GM21786 (cell line): ENCODE data around the gene TMEM181.
"Not testable (repeated sequence)": the region's sequence is repeated elsewhere in the genome, so short reads cannot be mapped to it uniquely, and the experiment has no call there.

ENCODE experiments used
- ATAC-seq: cut with Tn5 transposase; IDR thresholded peaks from one replicate; pipeline ENCODE4 v1.9.1; 2021; ENCODE audit not compliant: unreplicated experiment

TMEM181 gene, protein sequence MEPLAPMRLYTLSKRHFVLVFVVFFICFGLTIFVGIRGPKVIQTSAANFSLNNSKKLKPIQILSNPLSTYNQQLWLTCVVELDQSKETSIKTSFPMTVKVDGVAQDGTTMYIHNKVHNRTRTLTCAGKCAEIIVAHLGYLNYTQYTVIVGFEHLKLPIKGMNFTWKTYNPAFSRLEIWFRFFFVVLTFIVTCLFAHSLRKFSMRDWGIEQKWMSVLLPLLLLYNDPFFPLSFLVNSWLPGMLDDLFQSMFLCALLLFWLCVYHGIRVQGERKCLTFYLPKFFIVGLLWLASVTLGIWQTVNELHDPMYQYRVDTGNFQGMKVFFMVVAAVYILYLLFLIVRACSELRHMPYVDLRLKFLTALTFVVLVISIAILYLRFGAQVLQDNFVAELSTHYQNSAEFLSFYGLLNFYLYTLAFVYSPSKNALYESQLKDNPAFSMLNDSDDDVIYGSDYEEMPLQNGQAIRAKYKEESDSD

DNA sequence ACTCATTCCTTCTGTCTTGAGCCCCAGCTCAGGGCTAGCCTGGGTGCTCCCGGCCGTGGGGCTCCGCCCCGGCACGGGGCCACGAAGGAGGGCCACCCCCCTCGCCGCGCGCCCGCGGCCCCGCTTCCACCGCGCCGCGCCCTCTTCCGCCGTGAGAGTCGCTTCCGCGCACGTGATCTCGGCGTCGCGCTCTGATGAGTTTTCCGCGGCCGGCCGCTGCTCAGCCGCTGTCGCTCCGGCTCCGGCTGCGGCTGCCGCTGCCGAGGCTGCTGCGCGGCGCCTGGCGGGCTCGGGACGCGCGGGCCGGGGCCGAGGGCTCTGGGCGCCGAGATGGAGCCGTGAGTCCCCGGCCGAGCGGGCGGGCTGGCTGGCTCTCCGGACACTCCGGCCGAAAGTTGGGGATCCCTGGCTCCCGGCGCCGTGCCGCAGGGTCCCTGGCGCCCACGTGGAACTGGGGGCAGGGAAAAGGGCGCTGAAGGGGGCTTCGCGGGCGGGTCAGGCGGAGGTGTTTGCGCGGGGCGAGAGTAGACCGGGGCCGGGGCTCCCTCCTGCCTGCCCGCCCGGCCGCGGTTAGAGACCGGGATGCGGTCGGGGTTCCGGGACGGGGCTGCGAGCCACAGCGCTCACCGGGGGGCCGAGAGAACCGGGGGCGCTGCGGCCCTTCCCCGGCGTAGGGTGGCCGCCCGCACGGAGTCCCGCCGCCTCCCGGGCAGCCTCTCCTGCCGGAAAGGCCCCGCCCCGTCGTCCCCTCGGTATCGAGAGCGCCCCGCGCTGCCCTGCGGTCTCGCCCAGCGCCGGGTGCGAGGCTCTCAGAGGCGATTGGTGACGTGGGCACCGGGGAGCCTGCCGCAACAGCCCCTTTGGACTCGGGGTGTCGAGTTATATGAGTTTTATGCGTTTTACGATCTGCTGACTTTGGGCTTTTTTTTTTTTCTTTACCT is at the start of gene TMEM181:
Gene TMEM181 (plus strand): TSS at position 197 of the 941 bp plus-strand sequence. CDS start 134 bp downstream, at position 331.
- ATAC-seq = peak; percentile 89

DNA sequence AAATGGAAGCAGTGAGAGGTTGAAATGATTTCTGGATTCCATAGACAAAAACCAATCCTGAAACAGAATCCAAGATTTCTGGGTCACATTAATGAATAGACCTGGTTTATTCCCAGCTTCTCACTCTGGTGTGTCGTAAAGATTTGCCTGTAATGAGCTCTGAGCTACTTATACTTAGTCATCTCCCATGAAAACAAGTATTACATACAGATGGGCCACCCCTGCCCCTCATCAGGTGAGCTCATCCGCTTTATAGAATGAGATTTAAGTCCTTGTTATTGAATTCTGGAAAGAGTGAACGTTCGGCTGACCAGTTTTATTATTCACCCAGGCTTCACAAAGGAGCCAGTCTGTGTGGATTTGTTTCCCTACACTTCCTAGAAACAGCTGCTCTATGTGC is 47.1 kb upstream of the TMEM181 start:
- ATAC-seq = no peak

DNA sequence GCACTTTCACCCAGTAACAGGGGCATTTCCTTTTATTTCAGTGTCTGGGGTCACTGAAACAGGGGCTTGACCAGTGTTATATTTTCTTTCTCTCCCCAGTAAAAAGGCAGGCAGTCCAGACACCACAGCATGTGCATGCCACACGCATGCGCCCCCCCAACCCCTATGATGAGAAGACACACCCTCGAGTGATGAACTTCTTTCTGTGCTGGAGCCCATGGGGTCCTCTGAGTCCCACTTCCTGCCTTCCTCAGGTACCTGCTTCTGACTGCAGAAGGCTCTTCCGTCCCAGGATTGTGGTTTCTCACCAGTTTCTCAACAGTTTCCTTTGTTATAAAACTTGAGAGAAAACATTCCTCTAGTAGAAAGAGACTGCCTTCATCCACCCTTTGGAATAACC is 45.7 kb upstream of the TMEM181 start:
- ATAC-seq = no peak

DNA sequence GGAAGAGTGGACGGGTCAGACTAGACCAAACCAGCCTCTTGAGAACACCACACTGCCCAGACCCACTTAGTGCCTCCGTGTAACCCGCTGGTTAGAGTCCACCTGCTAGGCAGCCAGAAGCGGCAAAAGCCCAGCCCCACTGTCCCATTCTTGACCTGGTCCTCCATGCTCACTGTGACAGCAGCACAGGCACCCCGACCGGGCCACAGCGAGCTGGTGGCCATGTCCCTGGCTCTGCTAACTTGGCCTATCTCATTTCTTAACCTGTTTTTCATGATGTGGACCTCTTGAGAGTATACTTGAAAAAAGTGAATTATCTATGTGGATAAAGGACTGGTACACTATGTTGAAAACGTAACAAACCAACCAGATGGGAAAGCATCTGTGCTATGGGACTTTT is 44.9 kb upstream of the TMEM181 start:
- ATAC-seq = no peak

DNA sequence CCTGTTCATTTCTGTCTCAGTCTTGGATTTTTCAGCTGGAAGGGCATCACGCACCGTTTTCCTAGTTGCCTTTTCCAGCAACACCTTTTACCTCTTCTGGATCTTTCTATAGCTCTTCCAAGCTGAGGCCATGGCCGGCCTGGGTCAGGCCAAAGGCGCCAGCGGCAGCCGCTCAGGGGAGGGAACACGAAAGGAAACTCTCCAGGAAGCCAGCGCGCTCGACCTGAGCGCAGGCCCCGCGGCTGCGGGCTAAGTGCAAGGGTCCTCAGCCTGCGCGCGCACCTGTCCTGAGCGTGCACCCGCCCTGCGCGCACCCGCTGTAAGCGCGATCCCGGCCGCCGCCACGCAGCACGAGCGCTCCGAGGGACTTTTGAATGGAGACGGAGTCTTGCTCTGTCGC is 43.8 kb upstream of the TMEM181 start:
- ATAC-seq = no peak

DNA sequence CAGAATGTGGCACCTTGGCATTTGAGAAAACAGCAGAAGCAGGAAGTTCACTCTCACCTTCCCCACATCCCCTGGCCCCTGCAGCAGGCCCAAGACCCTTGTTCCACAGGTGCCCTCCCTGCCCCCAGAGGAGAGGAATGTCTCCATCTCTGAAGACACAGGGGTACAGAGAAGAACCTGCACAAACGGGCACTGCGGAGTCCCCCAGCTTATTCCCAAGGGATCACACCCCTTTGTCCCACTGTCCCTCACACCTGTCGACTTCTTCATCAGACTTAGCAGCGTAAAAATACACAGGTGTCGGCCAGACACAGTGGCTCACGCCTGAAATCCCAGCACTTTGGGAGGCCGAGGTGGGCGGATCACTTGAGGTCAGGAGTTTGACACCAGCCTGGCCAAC is 42.9 kb upstream of the TMEM181 start:
- no peak for ATAC-seq

DNA sequence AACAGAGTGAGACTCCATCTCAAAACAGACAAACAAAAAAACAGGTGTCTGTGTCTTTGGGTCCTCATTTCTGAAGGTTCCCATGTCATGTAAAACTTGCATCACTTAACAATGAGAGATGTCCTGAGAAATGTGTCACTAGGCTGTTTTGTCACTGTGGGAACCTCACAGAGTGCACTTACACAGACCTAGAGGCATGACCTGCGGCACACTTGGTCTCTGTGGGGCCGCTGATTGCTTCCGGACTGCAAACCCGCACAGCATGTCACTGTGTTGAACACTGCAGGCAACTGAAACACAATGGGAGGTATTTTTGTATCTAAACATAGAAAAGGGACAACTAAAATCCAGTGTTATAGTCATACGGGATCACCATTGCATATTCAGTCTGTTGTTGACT is 42.3 kb upstream of the TMEM181 start:
- ATAC-seq = peak; percentile 58

DNA sequence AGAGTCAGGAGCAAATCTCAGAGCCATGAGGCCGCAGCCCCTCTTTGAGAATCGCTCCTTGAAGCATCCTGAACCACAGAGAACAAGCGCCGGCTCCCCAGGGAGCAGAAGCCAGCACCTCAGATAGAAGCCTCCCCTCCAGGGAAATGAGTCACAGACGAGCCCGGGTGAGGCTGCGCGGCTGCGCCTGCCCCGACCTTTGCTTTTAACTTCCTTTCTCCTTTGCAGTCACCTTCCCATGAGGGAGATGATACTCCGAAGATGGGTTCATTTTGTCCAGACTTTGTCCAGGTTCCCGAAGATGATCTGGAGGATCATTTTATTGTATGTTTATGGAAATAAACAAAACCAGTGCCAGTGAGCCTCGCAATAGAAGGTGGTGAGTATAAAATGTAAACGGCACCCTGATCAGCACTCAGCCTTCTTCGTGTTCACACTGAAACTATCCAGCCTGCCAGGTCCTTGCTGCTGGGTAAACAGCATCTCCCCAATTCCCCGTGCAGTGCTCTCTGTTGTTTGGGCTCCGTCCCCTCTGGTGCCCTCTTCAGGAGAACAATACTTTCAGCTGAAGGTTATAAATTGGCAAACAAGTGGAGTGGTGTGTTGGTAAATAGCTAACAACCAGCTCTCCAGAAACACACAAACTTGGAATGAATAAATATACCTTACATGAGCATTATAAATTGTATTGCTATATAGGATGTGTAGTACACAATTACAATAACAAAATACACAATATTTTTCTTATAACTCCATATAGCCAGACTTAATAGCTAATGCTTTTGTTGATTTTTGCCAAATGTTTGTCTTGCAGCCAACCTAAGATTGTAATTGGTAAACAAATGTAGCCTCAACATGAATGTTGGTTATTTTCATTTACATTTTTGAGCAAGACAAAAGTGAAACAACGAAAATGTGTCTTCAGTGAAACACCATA is 41.4 kb upstream of the TMEM181 start:
- ATAC-seq = peak; percentile 68

DNA sequence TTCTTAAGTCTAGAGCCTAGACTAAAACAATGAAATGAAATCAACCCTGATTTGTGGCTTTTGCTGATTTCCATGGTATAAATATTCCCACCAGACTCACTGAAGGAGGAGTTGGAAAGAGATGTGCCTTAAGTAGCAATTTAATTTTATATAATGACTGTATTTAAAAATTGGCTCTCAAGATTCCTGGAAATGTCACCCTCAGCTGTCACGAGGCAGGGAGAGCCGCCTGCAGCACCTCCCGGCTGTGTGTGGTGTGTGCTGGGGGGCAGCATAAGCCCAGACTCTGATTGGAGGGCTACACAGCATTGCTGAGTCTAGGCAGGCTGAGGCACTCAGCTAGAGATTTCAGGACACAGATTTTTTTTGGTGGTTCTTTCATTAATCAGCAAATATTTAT is 40.6 kb upstream of the TMEM181 start:
- ATAC-seq = no peak

DNA sequence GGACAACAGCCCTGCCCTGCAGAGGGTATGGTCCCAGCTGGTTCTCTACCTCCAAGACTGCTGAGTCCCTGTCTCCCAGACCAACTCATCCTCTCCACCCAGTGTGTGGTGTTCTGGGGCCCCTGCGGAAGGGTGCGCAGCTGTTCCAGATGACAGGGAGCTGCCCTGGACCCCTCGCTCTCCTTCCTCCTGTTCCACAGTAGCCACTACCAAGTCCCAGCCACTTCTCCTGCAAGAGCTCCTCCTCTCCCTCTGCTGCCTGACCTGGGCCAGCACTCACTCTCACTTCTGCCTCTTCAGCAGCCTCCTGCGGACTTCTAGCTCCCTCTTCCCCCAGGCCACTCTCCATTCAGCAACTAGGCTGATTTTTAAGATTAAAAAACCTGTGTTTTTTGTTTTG is 40.1 kb upstream of the TMEM181 start:
- no peak for ATAC-seq

DNA sequence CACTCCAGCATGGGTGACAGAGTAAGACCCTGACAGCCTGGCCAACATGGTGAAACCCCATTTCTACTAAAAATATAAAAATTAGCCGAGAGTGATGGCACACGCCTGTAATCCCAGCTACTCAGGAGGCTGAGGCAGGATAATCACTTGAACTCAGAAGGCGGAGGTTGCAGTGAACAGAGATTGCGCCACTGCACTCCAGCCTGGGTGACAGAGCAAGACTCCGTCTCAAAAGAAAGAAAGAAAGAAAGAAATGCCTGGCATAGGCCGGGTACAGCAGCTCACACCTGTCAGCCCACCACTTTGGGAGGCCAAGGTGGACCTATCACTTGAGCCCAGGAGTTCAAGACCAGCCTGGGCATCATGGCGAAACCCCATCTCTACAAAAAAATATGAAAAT is 38.9 kb upstream of the TMEM181 start:
- ATAC-seq = not testable (repeated sequence)

DNA sequence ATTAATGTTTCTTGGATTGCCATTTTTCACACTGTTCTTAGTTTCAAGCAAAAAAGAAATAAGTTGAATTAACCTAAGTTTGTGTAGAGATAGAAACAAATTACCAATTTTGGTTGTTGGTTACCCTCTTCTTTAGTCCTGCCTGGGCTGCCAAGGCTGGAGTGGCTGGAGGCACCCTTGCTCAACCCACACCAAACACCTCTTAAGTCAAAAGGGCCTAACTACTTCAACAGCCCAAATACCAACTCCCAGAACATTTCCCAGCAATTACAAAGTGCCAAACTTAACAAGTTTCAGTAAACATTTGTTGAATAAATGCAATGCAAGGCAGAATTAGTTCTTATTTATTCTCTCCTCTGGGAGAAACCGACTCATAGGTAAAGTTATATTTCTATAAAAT is 38.1 kb upstream of the TMEM181 start:
- ATAC-seq = no peak

DNA sequence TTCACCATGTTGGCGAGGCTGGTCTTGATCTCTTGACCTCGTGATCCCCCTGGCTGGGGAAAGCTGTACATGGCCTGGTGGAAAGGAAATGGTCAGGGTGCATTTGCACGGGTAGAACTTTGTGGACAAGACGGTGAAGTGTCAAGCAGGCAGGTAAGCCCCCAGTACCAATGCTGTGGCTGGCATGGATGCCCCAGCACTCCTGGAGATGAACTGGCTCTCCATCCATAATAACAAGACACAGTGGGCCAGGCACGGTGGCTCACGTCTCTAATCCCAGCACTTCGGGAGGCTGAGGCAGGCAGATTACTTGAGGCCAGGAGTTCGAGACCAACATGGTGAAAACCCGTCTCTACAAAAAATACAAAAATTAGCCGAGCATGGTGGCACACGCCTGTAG is 37.3 kb upstream of the TMEM181 start:
- no peak for ATAC-seq

DNA sequence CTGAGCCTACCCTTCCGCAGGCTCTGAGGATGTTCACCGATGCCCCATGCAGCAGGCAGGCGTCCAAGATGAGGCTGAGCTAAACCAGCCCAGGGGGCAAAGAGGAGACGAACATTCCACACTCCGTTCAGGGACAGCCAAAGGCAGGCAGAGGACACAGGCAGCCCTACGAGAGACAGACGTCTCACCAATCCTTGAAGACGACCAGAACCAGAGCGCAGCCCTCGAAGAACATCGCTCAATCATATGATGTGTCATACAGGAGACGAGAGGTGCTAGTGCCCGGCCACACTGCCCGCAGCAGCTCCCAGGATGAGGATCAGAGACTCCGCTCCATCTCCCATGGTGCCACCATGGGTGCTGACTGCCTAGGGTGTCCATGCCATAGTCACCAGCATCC is 35.6 kb upstream of the TMEM181 start:
- ATAC-seq = no peak

DNA sequence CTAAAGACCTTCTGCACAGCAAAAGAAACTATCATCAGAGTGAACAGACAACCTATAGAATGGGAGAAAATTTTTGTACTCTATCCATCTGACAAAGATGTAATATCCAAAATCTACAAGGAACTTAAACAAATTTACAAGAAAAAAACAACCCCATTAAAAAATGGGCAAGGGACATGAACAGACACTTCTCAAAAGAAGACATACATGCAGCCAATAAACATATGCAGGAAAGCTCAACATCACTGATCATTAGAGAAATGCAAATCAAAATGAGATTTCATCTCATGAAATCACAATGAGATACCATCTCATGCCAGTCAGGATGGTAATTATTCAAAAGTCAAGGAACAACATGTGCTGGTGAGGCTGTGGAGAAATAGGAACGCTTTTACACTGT is 32.0 kb upstream of the TMEM181 start:
- ATAC-seq = not testable (repeated sequence)

DNA sequence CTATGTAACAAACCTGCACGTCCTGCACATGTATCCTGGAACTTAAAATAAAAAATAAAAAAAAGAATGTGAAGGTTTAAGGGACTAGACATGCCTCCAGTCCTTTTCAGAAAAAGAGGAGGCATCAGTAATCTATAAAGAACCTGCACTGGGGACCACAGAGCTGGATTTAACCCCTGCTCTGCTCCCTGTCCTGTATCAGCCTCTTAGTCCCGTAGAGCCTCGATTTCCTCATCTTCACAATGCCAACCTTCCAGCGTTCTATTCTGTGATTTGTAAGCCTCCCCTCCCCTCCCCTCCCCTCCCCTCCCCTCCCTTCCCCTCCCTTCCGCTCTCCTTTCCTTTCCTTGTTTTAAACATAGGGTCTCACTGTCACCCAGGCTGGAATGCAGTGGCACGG is 31.1 kb upstream of the TMEM181 start:
- no peak for ATAC-seq

DNA sequence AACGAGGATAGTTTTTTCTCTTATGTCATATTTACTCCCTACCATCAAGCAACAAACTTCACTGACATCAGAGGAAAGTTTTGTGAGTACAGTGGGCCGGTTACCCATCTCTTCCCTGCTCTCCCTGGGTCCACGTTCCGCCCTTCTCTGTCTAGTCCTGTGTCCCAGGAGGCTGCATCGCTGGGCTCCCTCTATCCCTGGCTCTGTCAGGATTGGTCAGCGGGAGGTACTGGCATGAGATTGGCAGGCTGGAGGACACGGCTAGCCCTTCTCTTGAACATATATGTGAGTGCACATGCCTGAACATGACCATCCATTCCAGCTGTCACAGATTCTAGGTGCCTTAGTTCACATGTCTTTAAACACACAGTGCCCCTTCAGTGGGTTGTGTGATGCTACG is 30.3 kb upstream of the TMEM181 start:
- no peak for ATAC-seq

DNA sequence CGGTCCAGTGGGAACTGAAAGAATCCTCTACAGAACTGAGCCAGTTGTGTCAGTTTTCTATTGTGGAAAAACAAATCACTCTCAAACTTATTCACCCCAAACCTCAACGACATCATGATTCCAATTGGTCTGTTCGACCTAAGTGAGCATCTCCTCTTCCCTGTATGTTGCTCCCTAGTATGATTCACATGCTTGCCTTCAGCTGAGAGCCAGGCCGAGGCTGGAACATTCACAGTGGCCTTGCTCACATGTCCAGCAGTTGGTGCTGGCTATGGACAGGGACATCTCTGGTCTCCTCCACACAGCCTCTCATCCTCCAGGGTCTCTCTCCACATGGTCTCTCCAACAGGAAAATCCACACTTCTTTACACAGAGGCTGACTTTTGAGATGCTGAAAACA is 28.3 kb upstream of the TMEM181 start:
- ATAC-seq = no peak

DNA sequence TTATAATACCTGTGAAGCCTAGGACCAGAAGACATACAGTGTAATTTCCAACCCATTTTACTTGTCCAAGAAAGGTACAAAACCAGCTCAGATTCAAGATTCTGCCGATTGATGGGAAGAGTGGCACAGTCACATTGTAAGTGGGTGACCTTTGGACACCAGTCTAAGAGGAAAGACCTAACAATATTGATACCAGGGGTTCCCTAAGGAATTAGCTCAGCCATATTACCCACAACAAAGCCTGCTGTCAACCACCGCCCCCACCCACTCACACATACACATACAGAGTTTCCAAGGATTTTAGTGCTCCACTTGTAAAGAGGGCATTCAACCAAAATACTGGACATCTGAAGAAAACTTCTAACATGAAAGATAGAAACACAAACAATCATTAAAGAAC is 27.9 kb upstream of the TMEM181 start:
- ATAC-seq = no peak

DNA sequence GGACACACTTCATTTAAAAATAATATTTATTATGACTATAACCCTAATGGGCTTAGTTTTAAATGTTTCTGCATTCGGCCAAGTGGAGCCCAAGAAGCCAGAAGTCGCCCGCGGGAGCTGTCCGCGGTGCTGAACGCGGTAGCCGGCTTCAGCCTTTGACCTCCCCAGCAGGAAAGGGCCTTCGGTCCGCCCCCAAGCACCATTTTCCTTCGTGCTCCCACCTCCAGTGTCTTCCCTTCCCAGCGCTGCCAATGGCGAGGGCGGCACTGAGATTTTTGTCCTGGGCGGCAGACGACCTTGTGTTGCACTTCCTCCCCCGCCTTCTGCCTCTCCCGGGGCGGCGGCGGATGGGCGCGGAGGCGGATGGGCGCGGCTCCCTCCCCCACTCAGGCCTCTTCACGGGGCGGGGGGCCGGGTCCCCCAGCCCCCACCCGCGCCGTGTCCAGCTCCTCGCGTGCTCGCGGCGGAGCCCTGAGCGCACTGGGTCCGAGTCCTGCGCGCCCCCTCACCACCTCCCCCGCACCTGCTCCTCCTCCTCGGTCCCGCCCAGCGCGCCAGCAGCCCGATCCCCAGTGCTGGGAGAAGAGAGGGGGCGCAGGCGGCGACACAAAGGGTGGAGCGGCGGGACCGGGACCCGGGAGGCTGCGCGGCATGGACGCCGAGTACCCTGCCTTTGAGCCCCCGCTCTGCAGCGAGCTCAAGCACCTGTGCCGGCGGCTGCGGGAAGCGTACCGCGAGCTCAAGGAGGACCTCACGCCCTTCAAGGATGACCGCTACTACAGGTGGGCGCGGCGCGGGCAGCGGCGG is 23.6 kb upstream of the TMEM181 start:
- ATAC-seq = no peak
